Ishikawa (cell line): ENCODE measurements around the gene RHOJ.

Experiments used
- CEBPB ChIP-seq: IDR thresholded peaks from 2 replicates; pipeline ENCODE4 v1.6.1; 2012
- CREB1 ChIP-seq: IDR thresholded peaks from 2 replicates; pipeline ENCODE4 v1.6.1; 2012; ENCODE audit warnings: low read depth
- EGR1 ChIP-seq: IDR thresholded peaks from 2 replicates; pipeline ENCODE4 v1.6.1; 2012
- EP300 ChIP-seq: IDR thresholded peaks from 2 replicates; pipeline ENCODE4 v1.6.1; 2012; ENCODE audit warnings: borderline replicate concordance
- FOXM1 ChIP-seq: IDR thresholded peaks from 2 replicates; pipeline ENCODE4 v1.6.1; 2012; ENCODE audit warnings: low read depth, borderline replicate concordance
- NFIC ChIP-seq: IDR thresholded peaks from 2 replicates; pipeline ENCODE4 v1.6.1; 2012
- RAD21 ChIP-seq: IDR thresholded peaks from 2 replicates; pipeline ENCODE4 v1.6.1; 2012; ENCODE audit warnings: low read depth
- REST ChIP-seq: IDR thresholded peaks from 2 replicates; pipeline ENCODE4 v1.6.1; 2012; ENCODE audit warnings: low read depth, mild to moderate bottlenecking
- TAF1 ChIP-seq: IDR thresholded peaks from 2 replicates; pipeline ENCODE4 v1.6.1; 2012; ENCODE audit warnings: low read depth, mild to moderate bottlenecking
- TCF12 ChIP-seq: IDR thresholded peaks from 2 replicates; pipeline ENCODE4 v1.6.1; 2012; ENCODE audit warnings: low read depth
- TEAD4 ChIP-seq: IDR thresholded peaks from 2 replicates; pipeline ENCODE4 v1.6.1; 2012
- YY1 ChIP-seq: IDR thresholded peaks from 2 replicates; pipeline ENCODE4 v1.6.1; 2012; ENCODE audit warnings: low read depth
- ZBTB7A ChIP-seq: IDR thresholded peaks from 2 replicates; pipeline ENCODE4 v1.6.1; 2012; ENCODE audit warnings: low read depth
- TF ChIP-seq, protein P1 (sequence below): IDR thresholded peaks from 2 replicates; pipeline ENCODE4 v1.6.1; 2012
- TF ChIP-seq, protein P2 (sequence below): IDR thresholded peaks from 2 replicates; pipeline ENCODE4 v1.6.1; 2012

The RHOJ gene

GRCh38 chr14:63178912-63179311 lies 25.3 kb upstream of the RHOJ start:
- TF ChIP-seq CREB1 (no peak), TAF1 (no peak), FOXM1 (no peak), CEBPB (no peak), RAD21 (no peak), TEAD4 (no peak), EP300 (no peak), EGR1 (no peak), NFIC (no peak)

DNA sequence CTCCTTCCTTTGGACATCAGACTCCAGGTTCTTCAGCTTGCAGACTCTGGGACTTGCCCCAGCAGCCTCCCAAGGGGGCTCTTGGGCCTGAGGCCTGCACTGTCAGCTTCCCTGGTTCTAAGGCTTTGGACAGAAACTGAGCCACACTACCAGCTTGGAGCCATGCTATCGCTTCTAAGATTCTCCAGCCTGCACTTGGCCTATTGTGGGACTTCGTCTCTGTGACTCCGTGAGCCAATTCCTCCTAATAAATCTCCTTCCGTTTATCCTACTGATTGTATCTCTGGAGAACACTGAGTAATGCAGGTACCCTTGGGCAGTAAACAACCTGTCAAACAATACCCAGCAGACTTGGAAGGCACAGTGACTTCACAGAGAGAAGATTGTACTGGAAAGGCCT lies 24.9 kb upstream of the RHOJ start:
- TF ChIP-seq TAF1, result no peak
- TF ChIP-seq, protein P1, sequence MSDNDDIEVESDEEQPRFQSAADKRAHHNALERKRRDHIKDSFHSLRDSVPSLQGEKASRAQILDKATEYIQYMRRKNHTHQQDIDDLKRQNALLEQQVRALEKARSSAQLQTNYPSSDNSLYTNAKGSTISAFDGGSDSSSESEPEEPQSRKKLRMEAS, result no peak
- TF ChIP-seq CREB1, result no peak
- TF ChIP-seq TEAD4, result no peak
- no peak for TF ChIP-seq FOXM1
- no peak for TF ChIP-seq RAD21
- TF ChIP-seq EP300, result no peak
- no peak for TF ChIP-seq ZBTB7A
- no peak for TF ChIP-seq CEBPB
- no peak for TF ChIP-seq YY1
- TF ChIP-seq EGR1, result no peak
- no peak for TF ChIP-seq NFIC
- no peak for TF ChIP-seq REST
- TF ChIP-seq TCF12, result no peak

GRCh38 chr14:63180011-63180410 lies 24.2 kb upstream of the RHOJ start:
- TF ChIP-seq TEAD4 (no peak), REST (no peak), TCF12 (no peak), FOXM1 (no peak), CEBPB (no peak), EGR1 (no peak), RAD21 (no peak), YY1 (no peak), CREB1 (no peak), ZBTB7A (no peak)
- TF ChIP-seq, protein P2, sequence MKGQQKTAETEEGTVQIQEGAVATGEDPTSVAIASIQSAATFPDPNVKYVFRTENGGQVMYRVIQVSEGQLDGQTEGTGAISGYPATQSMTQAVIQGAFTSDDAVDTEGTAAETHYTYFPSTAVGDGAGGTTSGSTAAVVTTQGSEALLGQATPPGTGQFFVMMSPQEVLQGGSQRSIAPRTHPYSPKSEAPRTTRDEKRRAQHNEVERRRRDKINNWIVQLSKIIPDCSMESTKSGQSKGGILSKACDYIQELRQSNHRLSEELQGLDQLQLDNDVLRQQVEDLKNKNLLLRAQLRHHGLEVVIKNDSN, result no peak
- TF ChIP-seq, protein P1, result no peak

DNA sequence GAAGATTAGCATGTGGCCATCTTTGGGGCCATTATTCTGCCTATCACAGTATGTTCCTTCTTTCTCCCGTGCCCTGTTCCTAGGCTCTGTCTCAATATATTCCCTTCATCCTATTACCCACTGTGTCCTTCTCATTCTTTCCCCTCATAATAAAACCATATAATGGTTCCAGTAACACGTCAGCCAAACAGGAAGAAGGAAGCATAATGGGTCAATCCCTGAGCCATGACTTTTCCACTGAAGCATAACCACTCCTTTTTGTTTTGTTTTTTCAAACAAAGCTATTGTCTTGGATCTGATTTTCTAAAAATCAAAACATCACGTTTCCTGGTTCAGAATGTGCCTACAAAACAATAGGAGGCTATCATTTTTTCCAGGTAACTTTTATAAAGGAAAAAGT lies 21.3 kb upstream of the RHOJ start:
- TF ChIP-seq NFIC (no peak), TCF12 (no peak), YY1 (no peak), RAD21 (no peak), REST (no peak), EP300 (no peak), TEAD4 (no peak), CEBPB (no peak), CREB1 (no peak), TAF1 (no peak), ZBTB7A (no peak), EGR1 (no peak)
- TF ChIP-seq, protein P1, result no peak
- TF ChIP-seq, protein P2, result no peak
